Activated naive CD4-positive, alpha-beta T cell treated with anti-CD3 and anti-CD28 coated beads, Interleukin-2, amount 10 ng/mL, durations not matched to agents 7 days and 5 days (primary cell): Measurements from ENCODE around the gene BANF2.

ENCODE experiments used
- CTCF ChIA-PET: fragments of 350-600 bp; sonication (Branson Sonifier 250); formaldehyde crosslinking; loops from one replicate; lab custom pipeline; 2021; ENCODE audit warnings: antibody characterized with exemption; lab: Charles Lee
- DNase-seq: peaks from one replicate; pipeline ENCODE4 v3.0.0-alpha.2; 2020
- H3K27ac Mint-ChIP-seq: one replicate; pipeline ENCODE4 v1.8.0; 2021; ENCODE audit warnings: mild to moderate bottlenecking, moderate library complexity, mixed read lengths
- H3K27me3 Mint-ChIP-seq: one replicate; pipeline ENCODE4 v1.8.0; 2021; ENCODE audit warnings: mild to moderate bottlenecking, mixed read lengths
- H3K36me3 Mint-ChIP-seq: one replicate; pipeline ENCODE4 v1.8.0; 2021; ENCODE audit warnings: mixed read lengths
- H3K4me1 Mint-ChIP-seq: one replicate; pipeline ENCODE4 v1.8.0; 2021; ENCODE audit warnings: mixed read lengths
- H3K4me3 Mint-ChIP-seq: one replicate; pipeline ENCODE4 v1.8.0; 2021; ENCODE audit warnings: mild to moderate bottlenecking, moderate library complexity, mixed read lengths
- H3K9me3 Mint-ChIP-seq: one replicate; pipeline ENCODE4 v1.8.0; 2021; ENCODE audit warnings: mixed read lengths

Gene BANF2

GRCh38 chr20:17671011-17671410 is 28.8 kb upstream of the BANF2 start:
- CTCF ChIA-PET = interaction anchor here (1.4 kb wide), 1 partner anchor 11 kb away, joined by 3 read pairs; the partner anchor contains the start of gene RRBP1
- Mint-ChIP-seq H3K36me3 (peaks cover 27% of the 10 kb centered on the region), H3K9me3 (no peaks in the 10 kb centered on the region), H3K27me3 (no peaks in the 10 kb centered on the region), H3K4me1 (peaks cover 9% of the 10 kb centered on the region), H3K4me3 (no peak overlapping the region), H3K27ac (no peak overlapping the region)
- no peak for DNase-seq

GRCh38 chr20:17671565-17671964 is 28.2 kb upstream of the BANF2 start:
- no peak overlapping the region for H3K4me3 Mint-ChIP-seq
- H3K27ac Mint-ChIP-seq = no peak overlapping the region
- H3K4me1 Mint-ChIP-seq = peaks cover 5% of the 10 kb centered on the region
- DNase-seq = no peak
- H3K27me3 Mint-ChIP-seq = no peaks in the 10 kb centered on the region
- H3K36me3 Mint-ChIP-seq = peaks cover 27% of the 10 kb centered on the region
- H3K9me3 Mint-ChIP-seq = no peaks in the 10 kb centered on the region
- CTCF ChIA-PET = interaction anchor here (1.4 kb wide), 1 partner anchor 11 kb away, joined by 3 read pairs; the partner anchor contains the start of gene RRBP1

DNA sequence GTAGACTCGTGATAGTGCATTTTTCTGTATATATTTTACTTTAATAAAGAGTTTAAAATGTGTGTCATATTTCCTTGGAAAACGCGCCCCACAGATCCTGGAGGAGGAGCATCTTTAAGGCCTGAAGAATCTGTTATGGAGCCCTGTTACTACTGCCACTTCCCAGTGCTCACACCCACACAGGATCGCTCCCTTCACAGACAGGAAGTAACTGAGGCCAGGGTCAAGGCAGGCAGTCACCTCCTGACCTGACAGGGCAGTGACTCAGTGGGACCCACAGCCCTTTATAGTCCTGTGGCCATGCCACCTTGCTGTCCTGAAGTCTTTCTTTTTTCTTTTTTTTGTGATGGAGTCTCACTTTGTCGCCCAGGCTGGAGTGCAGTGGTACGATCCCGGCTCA is 26.7 kb upstream of the BANF2 start:
- Mint-ChIP-seq H3K4me3 (no peak overlapping the region), H3K36me3 (peaks cover 30% of the 10 kb centered on the region), H3K27me3 (no peaks in the 10 kb centered on the region), H3K9me3 (no peaks in the 10 kb centered on the region), H3K27ac (no peak overlapping the region), H3K4me1 (peaks cover 6% of the 10 kb centered on the region)
- no peak for DNase-seq
- CTCF ChIA-PET = interaction anchor here (1.2 kb wide), 1 partner anchor 8 kb away, joined by 4 read pairs; no protein-coding TSS in a partner anchor

GRCh38 chr20:17674722-17675518 is 24.8 kb upstream of the BANF2 start:
- H3K4me1 Mint-ChIP-seq = peaks cover 23% of the 10 kb centered on the region
- no peak for DNase-seq
- no peak overlapping the region for H3K4me3 Mint-ChIP-seq
- peaks cover 30% of the 10 kb centered on the region for H3K36me3 Mint-ChIP-seq
- CTCF ChIA-PET = interaction anchor here (0.6 kb wide), 2 partner anchors 287 to 321 kb away, joined by 3 read pairs; no protein-coding TSS in a partner anchor
- H3K27ac Mint-ChIP-seq = no peak overlapping the region
- no peaks in the 10 kb centered on the region for H3K9me3 Mint-ChIP-seq
- H3K27me3 Mint-ChIP-seq = no peaks in the 10 kb centered on the region

DNA sequence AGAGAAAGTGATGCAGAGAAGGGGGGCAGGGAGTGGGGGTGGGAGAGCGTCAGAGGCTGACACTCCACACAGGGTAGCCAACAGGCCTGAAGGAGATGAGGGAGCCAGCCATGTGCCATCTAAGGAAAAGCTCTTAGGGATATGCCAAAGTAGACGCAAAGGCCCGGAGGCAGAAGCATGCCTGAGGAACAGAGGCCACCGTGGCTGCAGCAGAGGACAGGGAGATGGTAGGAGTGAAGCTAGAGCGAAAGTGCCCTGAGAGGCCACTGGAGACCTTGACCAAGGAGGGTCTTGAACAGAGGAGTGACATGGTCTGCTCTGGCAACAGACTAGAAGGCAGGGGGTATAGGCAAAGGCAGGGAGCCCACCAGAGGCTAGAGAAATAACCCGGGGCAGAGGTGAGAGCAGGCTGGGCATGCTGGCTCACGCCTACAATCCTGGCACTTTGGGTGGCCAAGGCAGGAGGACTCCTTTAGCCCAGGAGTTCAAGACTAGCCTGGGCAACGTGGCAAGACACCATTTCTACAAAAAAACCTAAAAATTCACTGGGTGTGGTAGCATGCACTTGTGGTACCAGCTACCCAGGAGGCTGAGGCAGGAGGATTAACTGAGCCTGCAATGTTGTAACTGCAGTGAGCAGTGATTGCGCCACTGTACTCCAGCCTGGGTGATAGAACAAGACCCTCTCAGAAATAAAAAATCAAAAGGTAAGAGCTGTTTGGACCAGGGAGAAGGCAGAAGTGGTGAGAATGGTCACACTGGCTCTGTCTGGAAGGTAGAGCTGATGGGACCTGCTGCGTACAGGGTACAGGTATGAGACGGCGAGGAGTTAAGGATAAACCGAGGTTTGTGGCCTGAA is 24.0 kb upstream of the BANF2 start:
- no peaks in the 10 kb centered on the region for H3K27me3 Mint-ChIP-seq
- no peaks in the 10 kb centered on the region for H3K9me3 Mint-ChIP-seq
- H3K4me1 Mint-ChIP-seq = peaks cover 31% of the 10 kb centered on the region
- CTCF ChIA-PET = interaction anchor here (0.6 kb wide), 1 partner anchor 320 kb away, joined by 3 read pairs; no protein-coding TSS in a partner anchor
- H3K36me3 Mint-ChIP-seq = peaks cover 31% of the 10 kb centered on the region
- no peak overlapping the region for H3K27ac Mint-ChIP-seq
- H3K4me3 Mint-ChIP-seq = no peak overlapping the region
- no peak for DNase-seq

DNA sequence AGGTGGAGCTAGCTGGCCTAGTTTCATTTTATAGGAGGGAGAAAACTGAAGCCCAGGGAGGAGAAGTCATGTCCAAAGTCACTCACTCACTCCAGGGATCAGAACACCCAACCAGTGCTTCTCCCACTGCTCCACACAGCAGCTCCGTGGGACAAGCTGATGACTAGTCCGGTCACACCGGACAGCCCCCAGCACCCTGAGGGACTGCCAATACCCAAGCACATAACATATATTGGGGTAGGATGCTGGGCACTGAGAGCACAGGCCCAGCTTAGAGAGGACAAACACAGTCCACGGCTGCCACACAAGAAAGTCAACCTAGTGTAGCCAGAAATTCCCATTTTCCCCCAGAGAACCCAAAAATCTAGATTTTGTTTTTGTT is 23.4 kb upstream of the BANF2 start:
- H3K4me3 Mint-ChIP-seq = no peak overlapping the region
- no peaks in the 10 kb centered on the region for H3K27me3 Mint-ChIP-seq
- DNase-seq = no peak
- H3K36me3 Mint-ChIP-seq = peaks cover 27% of the 10 kb centered on the region
- CTCF ChIA-PET = interaction anchor here (0.9 kb wide), 1 partner anchor 10 kb away, joined by 3 read pairs; no protein-coding TSS in a partner anchor
- peaks cover 32% of the 10 kb centered on the region for H3K4me1 Mint-ChIP-seq
- H3K27ac Mint-ChIP-seq = no peak overlapping the region
- H3K9me3 Mint-ChIP-seq = no peaks in the 10 kb centered on the region

DNA sequence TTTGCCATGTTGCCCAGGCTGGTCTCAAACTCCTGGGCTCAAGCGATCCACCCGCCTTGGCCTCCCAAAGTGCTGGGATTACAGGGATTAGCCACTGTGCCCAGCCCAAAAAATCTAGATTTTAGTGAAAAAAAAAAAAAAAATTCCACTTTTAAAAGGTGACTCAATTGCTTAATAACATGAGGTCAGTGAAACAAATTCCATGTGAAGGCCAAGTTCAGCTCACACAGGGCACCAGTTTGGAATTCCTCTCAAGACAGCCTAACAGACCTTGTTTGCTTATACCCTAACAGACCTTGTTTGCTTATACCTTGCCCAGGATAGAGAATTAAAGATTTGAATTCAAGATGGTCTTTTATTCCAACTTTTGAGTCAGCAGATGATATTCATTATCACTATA is 22.8 kb upstream of the BANF2 start:
- CTCF ChIA-PET = interaction anchor here (0.9 kb wide), 1 partner anchor 11 kb away, joined by 3 read pairs; no protein-coding TSS in a partner anchor
- H3K4me1 Mint-ChIP-seq = peaks cover 32% of the 10 kb centered on the region
- H3K27me3 Mint-ChIP-seq = no peaks in the 10 kb centered on the region
- peaks cover 27% of the 10 kb centered on the region for H3K36me3 Mint-ChIP-seq
- H3K27ac Mint-ChIP-seq = peak overlapping the region; percentile 69
- H3K9me3 Mint-ChIP-seq = no peaks in the 10 kb centered on the region
- DNase-seq = no peak
- no peak overlapping the region for H3K4me3 Mint-ChIP-seq

GRCh38 chr20:17678295-17678694 is 21.5 kb upstream of the BANF2 start:
- CTCF ChIA-PET = interaction anchor here (0.9 kb wide), 1 partner anchor 10 kb away, joined by 3 read pairs; no protein-coding TSS in a partner anchor
- H3K4me1 Mint-ChIP-seq = peaks cover 38% of the 10 kb centered on the region
- DNase-seq = no peak
- no peak overlapping the region for H3K4me3 Mint-ChIP-seq
- H3K36me3 Mint-ChIP-seq = peaks cover 27% of the 10 kb centered on the region
- H3K27me3 Mint-ChIP-seq = peaks cover 6% of the 10 kb centered on the region
- no peaks in the 10 kb centered on the region for H3K9me3 Mint-ChIP-seq
- no peak overlapping the region for H3K27ac Mint-ChIP-seq

- H3K4me3 Mint-ChIP-seq = no peak overlapping the region
- CTCF ChIA-PET = interaction anchor here (0.6 to 2.6 kb wide), 3 partner anchors 11 to 316 kb away, joined by 3 to 8 read pairs (median 3); no protein-coding TSS in a partner anchor
- peaks cover 12% of the 10 kb centered on the region for H3K27me3 Mint-ChIP-seq
- H3K36me3 Mint-ChIP-seq = peaks cover 25% of the 10 kb centered on the region
- peaks cover 38% of the 10 kb centered on the region for H3K4me1 Mint-ChIP-seq
- no peak overlapping the region for H3K27ac Mint-ChIP-seq
- H3K9me3 Mint-ChIP-seq = no peaks in the 10 kb centered on the region
- no peak for DNase-seq
These were observed 20.9 kb upstream of the BANF2 start for GRCh38 chr20:17678886-17679285.

GRCh38 chr20:17679941-17680835 is 19.6 kb upstream of the BANF2 start:
- Mint-ChIP-seq H3K27me3 (peaks cover 25% of the 10 kb centered on the region), H3K27ac (peak overlapping the region; percentile 83), H3K4me3 (peak overlapping the region; percentile 80), H3K36me3 (peaks cover 21% of the 10 kb centered on the region), H3K4me1 (peaks cover 37% of the 10 kb centered on the region), H3K9me3 (no peaks in the 10 kb centered on the region)
- no peak for DNase-seq
- CTCF ChIA-PET = interaction anchor here (0.8 to 5.1 kb wide), 5 partner anchors 14 to 337 kb away, joined by 3 to 25 read pairs (median 8); no protein-coding TSS in a partner anchor

GRCh38 chr20:17680836-17681725 is 18.7 kb upstream of the BANF2 start:
- CTCF ChIA-PET = interaction anchor here (0.8 to 5.1 kb wide), 7 partner anchors 14 to 336 kb away, joined by 3 to 25 read pairs (median 5); no protein-coding TSS in a partner anchor
- Mint-ChIP-seq H3K4me1 (peaks cover 35% of the 10 kb centered on the region), H3K36me3 (peaks cover 21% of the 10 kb centered on the region), H3K4me3 (peak overlapping the region; percentile 80), H3K27me3 (peaks cover 29% of the 10 kb centered on the region), H3K9me3 (no peaks in the 10 kb centered on the region), H3K27ac (peak overlapping the region; percentile 83)
- peak; percentile 84 for DNase-seq

GRCh38 chr20:17681726-17682102 is 18.1 kb upstream of the BANF2 start:
- CTCF ChIA-PET = interaction anchor here (0.6 to 5.1 kb wide), 15 partner anchors 10 to 315 kb away, joined by 3 to 25 read pairs (median 5); partner anchors contain the start of gene BFSP1

More at GRCh38 chr20:17681726-17682102, 18.1 kb upstream of the BANF2 start:
- DNase-seq = no peak
- Mint-ChIP-seq H3K4me3 (peak overlapping the region; percentile 85), H3K27ac (peak overlapping the region; percentile 92), H3K27me3 (peaks cover 36% of the 10 kb centered on the region), H3K4me1 (peaks cover 34% of the 10 kb centered on the region), H3K36me3 (peaks cover 21% of the 10 kb centered on the region), H3K9me3 (no peaks in the 10 kb centered on the region)
